Caco-2 (cell line): ENCODE results near the gene YBX2. TPM values are rescaled to one million over a fixed set of nuclear protein-coding genes. Genes with fewer than 3 reads are reported as not detected.

Source experiments
- BruUV-seq: library from RNA; stranded (reverse); fragments of 400-500 nt; replicated peaks from 2 replicates; lab custom pipeline; 2021; lab: Mats Ljungman, UMichigan
- CTCF ChIA-PET: fragments of 300-600 bp; sonication (Branson Sonifier 250); formaldehyde crosslinking; loops from one replicate; lab custom pipeline; 2022; ENCODE audit warnings: antibody characterized with exemption; lab: Charles Lee
- POLR2A ChIA-PET: fragments of 300-600 bp; sonication (Branson Sonifier 250); formaldehyde crosslinking; loops from one replicate; lab custom pipeline; 2022; ENCODE audit warnings: antibody characterized with exemption; lab: Charles Lee
- DNase-seq, 2 experiments: peaks; one replicate each; pipeline versions ENCODE4 v3.0.0 to v3.0.0-alpha.2; 2020 to 2022
- H3K27me3 ChIP-seq: replicated peaks from 2 replicates; pipeline ENCODE4 v1.6.0; 2011; ENCODE audit warnings: low read length; ENCODE audit not compliant: control insufficient read depth, insufficient read depth
- H3K36me3 ChIP-seq: 2 replicates; pipeline ENCODE4 v1.5.1; 2011; ENCODE audit warnings: low read length; ENCODE audit not compliant: control insufficient read depth, insufficient read depth
- H3K4me1 ChIP-seq: fragments of 250-450 bp; sonication (Bioruptor Pico); 2 replicates; pipeline ENCODE4 v1.5.1; 2020; ENCODE audit warnings: mild to moderate bottlenecking
- H3K4me3 ChIP-seq: 2 replicates; pipeline ENCODE4 v1.5.1; 2011; ENCODE audit warnings: low read depth, mild to moderate bottlenecking, control low read depth, low read length
- H3K9me3 ChIP-seq: fragments of 250-450 bp; sonication (Bioruptor Pico); 2 replicates; pipeline ENCODE4 v1.5.1; 2020; ENCODE audit warnings: mild to moderate bottlenecking, moderate library complexity
- H3K27ac Mint-ChIP-seq: one replicate; pipeline ENCODE4 v1.8.0; 2022; ENCODE audit warnings: mixed read lengths; ENCODE audit not compliant: unreplicated experiment
- H3K27me3 Mint-ChIP-seq: one replicate; pipeline ENCODE4 v1.8.0; 2022; ENCODE audit warnings: mixed read lengths; ENCODE audit not compliant: insufficient read depth, unreplicated experiment
- H3K36me3 Mint-ChIP-seq: one replicate; pipeline ENCODE4 v1.8.0; 2022; ENCODE audit warnings: mild to moderate bottlenecking, mixed read lengths; ENCODE audit not compliant: insufficient read depth, unreplicated experiment
- H3K4me1 Mint-ChIP-seq: one replicate; pipeline ENCODE4 v1.8.0; 2022; ENCODE audit warnings: low read depth, mixed read lengths; ENCODE audit not compliant: unreplicated experiment
- H3K4me3 Mint-ChIP-seq: one replicate; pipeline ENCODE4 v1.8.0; 2022; ENCODE audit warnings: mild to moderate bottlenecking, moderate library complexity, mixed read lengths; ENCODE audit not compliant: unreplicated experiment
- H3K9me3 Mint-ChIP-seq: one replicate; pipeline ENCODE4 v1.8.0; 2022; ENCODE audit warnings: mixed read lengths; ENCODE audit not compliant: unreplicated experiment
- intact Hi-C: fragments of 100-400 bp; cut with micrococcal nuclease; formaldehyde crosslinking; loops from one replicate; pipeline ENCODE4 v1.10.0; 2022; ENCODE audit not compliant: unreplicated experiment
- total RNA-seq: library from RNA; stranded (reverse); gene quantifications from 2 replicates; pipeline ENCODE4 v1.2.3, GENCODE V29; 2022
- TF ChIP-seq, protein P1 (sequence below), 2 experiments: fragments of 200-600 bp in 1 of 2; IDR thresholded peaks; 1 replicate in 1 of 2; 2 replicates in 1 of 2; pipeline versions ENCODE4 v1.5.1 to v1.8.0; 2011 to 2022; ENCODE audit warnings: antibody characterized with exemption in 1 of 2, control low read depth in 1 of 2, inconsistent platforms in 1 of 2, low read depth in 1 of 2, low read length in 1 of 2, mild to moderate bottlenecking in 1 of 2, moderate library complexity in 1 of 2; ENCODE audit not compliant: insufficient read depth in 1 of 2, severe bottlenecking in 1 of 2, unreplicated experiment in 1 of 2

The YBX2 gene
- total RNA-seq, 1 experiment from 2014 or later: 27.6 TPM

DNA sequence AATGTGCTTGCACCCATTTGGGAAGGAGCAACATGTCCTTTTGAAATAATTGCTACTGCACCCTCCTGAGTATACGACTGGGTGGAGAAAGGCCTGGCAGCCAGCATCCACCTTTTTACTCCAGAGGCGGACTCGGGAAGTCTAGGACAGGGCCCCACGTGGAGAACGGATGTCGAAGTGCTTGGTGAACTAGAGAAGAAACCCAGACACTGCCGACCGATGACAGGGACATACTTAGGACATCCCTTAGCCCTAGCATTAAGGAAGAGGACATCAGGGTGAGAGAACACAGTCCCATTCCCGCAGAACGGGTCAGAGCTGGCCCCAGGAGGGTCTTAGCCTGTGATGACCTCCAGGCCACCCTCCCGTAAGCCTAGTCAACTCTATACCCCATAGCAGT, 3.8 kb downstream of the YBX2 start:
- Mint-ChIP-seq H3K27ac (no peak overlapping the region), H3K4me3 (no peak overlapping the region), H3K4me1 (peaks cover 6% of the 10 kb centered on the region), H3K27me3 (no peaks in the 10 kb centered on the region), H3K9me3 (no peaks in the 10 kb centered on the region), H3K36me3 (no peaks in the 10 kb centered on the region)
- TF ChIP-seq, protein P1, sequence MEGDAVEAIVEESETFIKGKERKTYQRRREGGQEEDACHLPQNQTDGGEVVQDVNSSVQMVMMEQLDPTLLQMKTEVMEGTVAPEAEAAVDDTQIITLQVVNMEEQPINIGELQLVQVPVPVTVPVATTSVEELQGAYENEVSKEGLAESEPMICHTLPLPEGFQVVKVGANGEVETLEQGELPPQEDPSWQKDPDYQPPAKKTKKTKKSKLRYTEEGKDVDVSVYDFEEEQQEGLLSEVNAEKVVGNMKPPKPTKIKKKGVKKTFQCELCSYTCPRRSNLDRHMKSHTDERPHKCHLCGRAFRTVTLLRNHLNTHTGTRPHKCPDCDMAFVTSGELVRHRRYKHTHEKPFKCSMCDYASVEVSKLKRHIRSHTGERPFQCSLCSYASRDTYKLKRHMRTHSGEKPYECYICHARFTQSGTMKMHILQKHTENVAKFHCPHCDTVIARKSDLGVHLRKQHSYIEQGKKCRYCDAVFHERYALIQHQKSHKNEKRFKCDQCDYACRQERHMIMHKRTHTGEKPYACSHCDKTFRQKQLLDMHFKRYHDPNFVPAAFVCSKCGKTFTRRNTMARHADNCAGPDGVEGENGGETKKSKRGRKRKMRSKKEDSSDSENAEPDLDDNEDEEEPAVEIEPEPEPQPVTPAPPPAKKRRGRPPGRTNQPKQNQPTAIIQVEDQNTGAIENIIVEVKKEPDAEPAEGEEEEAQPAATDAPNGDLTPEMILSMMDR (IDR thresholded peaks at IDR 0.05; ENCODE audit: insufficient read depth in 1 of 2, low read depth in 1 of 2, low read length in 1 of 2, severe bottlenecking in 1 of 2, unreplicated experiment in 1 of 2): no peak
- CTCF ChIA-PET: no interaction called here
- no peaks in the 10 kb centered on the region; the same call in 1 of the 2 replicates for H3K36me3 ChIP-seq
- no peak for DNase-seq
- 0 out of 2 replicates have a peak, but pooled peaks cover 8% of the 10 kb centered on the region for H3K4me1 ChIP-seq
- POLR2A ChIA-PET: interaction anchor here (0.7 kb wide), 1 partner anchor 10 kb away, joined by 3 read pairs; the partner anchor contains the start of gene SLC2A4
- BruUV-seq: no TSS peak
- no peak overlapping the region for H3K4me3 ChIP-seq
- intact Hi-C loops: no loop called here
- H3K9me3 ChIP-seq: no peaks in the 10 kb centered on the region
- H3K27me3 ChIP-seq: no peaks in the 10 kb centered on the region

DNA sequence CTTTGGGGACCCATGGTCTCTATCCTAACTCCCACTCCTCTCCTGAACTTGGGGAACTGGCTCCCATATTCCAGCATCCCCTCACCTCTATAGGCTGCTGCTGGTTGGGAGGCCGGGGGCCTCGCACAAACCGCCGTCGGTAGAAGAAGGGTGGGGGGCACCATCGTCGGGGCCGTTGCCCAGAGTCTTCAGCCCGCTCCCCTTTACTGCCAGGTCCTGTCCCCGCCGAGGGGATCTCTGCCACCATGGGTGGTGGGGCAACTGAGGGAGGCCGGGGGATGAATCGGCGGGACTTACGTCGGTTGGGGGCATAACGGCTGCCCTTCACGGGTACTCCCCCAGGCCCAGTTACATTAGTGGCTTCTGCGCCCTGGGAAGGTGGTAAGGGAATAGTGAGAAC, 4.3 kb downstream of the YBX2 start:
- no peak overlapping the region for H3K4me3 ChIP-seq
- 0 out of 2 replicates have a peak, but pooled peaks cover 3% of the 10 kb centered on the region for H3K4me1 ChIP-seq
- no peaks in the 10 kb centered on the region for H3K9me3 ChIP-seq
- POLR2A ChIA-PET: no interaction called here
- DNase-seq: no peak
- no peaks in the 10 kb centered on the region for H3K27me3 Mint-ChIP-seq
- no peaks in the 10 kb centered on the region for H3K27me3 ChIP-seq
- CTCF ChIA-PET: no interaction called here
- H3K4me1 Mint-ChIP-seq: peaks cover 6% of the 10 kb centered on the region
- no peaks in the 10 kb centered on the region for H3K36me3 Mint-ChIP-seq
- no peak overlapping the region for H3K4me3 Mint-ChIP-seq
- H3K36me3 ChIP-seq: no peaks in the 10 kb centered on the region; the same call in 1 of the 2 replicates
- H3K27ac Mint-ChIP-seq: no peak overlapping the region
- TF ChIP-seq, protein P1 (IDR thresholded peaks at IDR 0.05; ENCODE audit: insufficient read depth in 1 of 2, low read depth in 1 of 2, low read length in 1 of 2, severe bottlenecking in 1 of 2, unreplicated experiment in 1 of 2): no peak
- no TSS peak for BruUV-seq
- no peaks in the 10 kb centered on the region for H3K9me3 Mint-ChIP-seq
- intact Hi-C loops: no loop called here

DNA sequence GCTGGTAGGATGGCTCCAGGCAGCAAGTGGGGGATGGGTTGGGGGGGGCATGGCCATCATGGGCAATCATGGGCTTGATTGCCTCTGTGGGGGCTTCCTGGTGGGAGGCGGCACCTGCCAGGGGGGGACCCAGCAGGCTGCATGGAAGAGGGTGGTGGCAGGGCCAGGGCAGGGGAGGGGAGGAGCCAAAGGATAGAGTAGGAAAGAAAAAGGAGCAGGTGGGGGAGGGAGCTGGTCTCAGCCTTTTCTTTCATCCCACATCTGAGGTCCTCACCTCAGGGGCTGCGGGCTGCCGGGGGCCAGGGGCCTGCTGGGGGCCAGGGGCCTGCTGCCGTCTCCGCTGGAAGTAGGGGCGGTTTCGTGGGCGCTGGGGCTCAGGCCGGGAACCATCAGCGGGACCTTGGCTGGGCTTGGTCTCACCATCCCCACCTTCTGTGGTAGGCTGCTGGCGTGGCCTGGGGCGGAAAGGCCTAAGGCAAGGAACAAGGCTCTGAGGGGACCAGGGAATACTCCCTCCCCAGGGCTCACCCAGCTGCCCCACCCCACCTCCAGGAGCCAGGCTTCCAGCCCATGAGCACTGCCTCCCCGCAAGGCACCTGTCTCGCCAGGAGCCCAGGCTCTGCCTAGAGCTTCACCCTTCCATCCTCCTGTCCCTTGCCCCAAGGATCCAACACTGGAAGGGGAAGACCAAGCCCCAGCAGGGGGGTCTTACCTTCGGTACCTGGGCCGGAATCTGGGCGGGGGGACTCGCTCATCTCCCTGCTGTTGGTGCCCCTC, 5.0 kb downstream of the YBX2 start:
- 0 out of 2 replicates have a peak, but pooled peaks cover 3% of the 10 kb centered on the region for H3K4me1 ChIP-seq
- ChIA-PET CTCF (no interaction called here), POLR2A (no interaction called here)
- intact Hi-C loops: no loop called here
- no peak for DNase-seq
- TF ChIP-seq, protein P1 (IDR thresholded peaks at IDR 0.05; ENCODE audit: insufficient read depth in 1 of 2, low read depth in 1 of 2, low read length in 1 of 2, severe bottlenecking in 1 of 2, unreplicated experiment in 1 of 2): no peak
- no peak overlapping the region for H3K27ac Mint-ChIP-seq
- no peak overlapping the region for H3K4me3 Mint-ChIP-seq
- H3K4me3 ChIP-seq: no peak overlapping the region
- no peaks in the 10 kb centered on the region for H3K27me3 Mint-ChIP-seq
- H3K4me1 Mint-ChIP-seq: peaks cover 6% of the 10 kb centered on the region
- no TSS peak for BruUV-seq
- no peaks in the 10 kb centered on the region for H3K36me3 Mint-ChIP-seq
- H3K36me3 ChIP-seq: no peaks in the 10 kb centered on the region; the same call in 1 of the 2 replicates
- no peaks in the 10 kb centered on the region for H3K9me3 Mint-ChIP-seq
- no peaks in the 10 kb centered on the region for H3K9me3 ChIP-seq
- H3K27me3 ChIP-seq: no peaks in the 10 kb centered on the region
